Measurements from ENCODE around the gene NPC1. TPM values are rescaled to one million over a fixed set of nuclear protein-coding genes. Genes with fewer than 3 reads are reported as not detected.

NPC1 gene
- total RNA-seq, 1 donor from 2014 or later, result 100 TPM

GRCh38 chr18:23569299-23570063 lies 16.8 kb downstream of the NPC1 start:
- no peak for DNase-seq (ENCODE audit: low read depth)
- FAIRE-seq, result no peak
- no peaks in the 10 kb centered on the region for H3K27me3 ChIP-seq (ENCODE audit: control insufficient read depth, insufficient read depth, low read length)
- TF ChIP-seq CTCF (IDR thresholded peaks at IDR 0.05; ENCODE audit: insufficient read depth, low read length, severe bottlenecking), result no peak
- no peak overlapping the region for H3K4me3 ChIP-seq (ENCODE audit: low read depth, low read length)
- H3K36me3 ChIP-seq (ENCODE audit: control insufficient read depth, insufficient read depth, low read length), result peaks cover 15% of the 10 kb centered on the region

- peaks cover 16% of the 10 kb centered on the region for H3K36me3 ChIP-seq (ENCODE audit: control insufficient read depth, insufficient read depth, low read length)
- DNase-seq (ENCODE audit: low read depth), result no peak
- no peak for FAIRE-seq
- H3K27me3 ChIP-seq (ENCODE audit: control insufficient read depth, insufficient read depth, low read length), result no peaks in the 10 kb centered on the region
- no peak for TF ChIP-seq CTCF (IDR thresholded peaks at IDR 0.05; ENCODE audit: insufficient read depth, low read length, severe bottlenecking)
- no peak overlapping the region for H3K4me3 ChIP-seq (ENCODE audit: low read depth, low read length)
Measured at GRCh38 chr18:23568281-23569138, 17.8 kb downstream of the NPC1 start.

GRCh38 chr18:23567671-23568070 lies 18.6 kb downstream of the NPC1 start:
- H3K27me3 ChIP-seq (ENCODE audit: control insufficient read depth, insufficient read depth, low read length), result no peaks in the 10 kb centered on the region
- TF ChIP-seq CTCF (IDR thresholded peaks at IDR 0.05; ENCODE audit: insufficient read depth, low read length, severe bottlenecking), result no peak
- DNase-seq (ENCODE audit: low read depth) (no peak), FAIRE-seq (no peak)
- H3K4me3 ChIP-seq (ENCODE audit: low read depth, low read length), result no peak overlapping the region
- peaks cover 16% of the 10 kb centered on the region for H3K36me3 ChIP-seq (ENCODE audit: control insufficient read depth, insufficient read depth, low read length)

GRCh38 chr18:23565916-23566547 lies 20.3 kb downstream of the NPC1 start:
- no peaks in the 10 kb centered on the region for H3K27me3 ChIP-seq (ENCODE audit: control insufficient read depth, insufficient read depth, low read length)
- peaks cover 18% of the 10 kb centered on the region for H3K36me3 ChIP-seq (ENCODE audit: control insufficient read depth, insufficient read depth, low read length)
- FAIRE-seq, result no peak
- peak; percentile 82 for DNase-seq (ENCODE audit: low read depth)
- H3K4me3 ChIP-seq (ENCODE audit: low read depth, low read length), result no peak overlapping the region
- no peak for TF ChIP-seq CTCF (IDR thresholded peaks at IDR 0.05; ENCODE audit: insufficient read depth, low read length, severe bottlenecking)

GRCh38 chr18:23563377-23564043 lies 22.8 kb downstream of the NPC1 start:
- no peak overlapping the region for H3K4me3 ChIP-seq (ENCODE audit: low read depth, low read length)
- no peak for TF ChIP-seq CTCF (IDR thresholded peaks at IDR 0.05; ENCODE audit: insufficient read depth, low read length, severe bottlenecking)
- H3K36me3 ChIP-seq (ENCODE audit: control insufficient read depth, insufficient read depth, low read length), result peaks cover 20% of the 10 kb centered on the region
- no peaks in the 10 kb centered on the region for H3K27me3 ChIP-seq (ENCODE audit: control insufficient read depth, insufficient read depth, low read length)
- DNase-seq (ENCODE audit: low read depth) (peak; percentile 70), FAIRE-seq (no peak)

All from bronchial epithelial cell (primary cell).